SJCRH30 (cell line): ENCODE results near the gene NR4A3. TPM values are rescaled to one million over a fixed set of nuclear protein-coding genes. Genes with fewer than 3 reads are reported as not detected.
A peak's percentile ranks its signal among the peaks of the same experiment; 100 is the strongest.
"Not testable (repeated sequence)": the region's sequence is repeated elsewhere in the genome, so short reads cannot be mapped to it uniquely, and the experiment has no call there.

Experiments used
- DNase-seq, 2 experiments: peaks; one replicate each; pipeline ENCODE4 v3.0.0-alpha.2; 2015 to 2020
- H3K27ac ChIP-seq: fragments of 250-450 bp; sonication (Bioruptor Pico); 2 replicates; pipeline ENCODE4 v1.5.1; 2020; ENCODE audit warnings: mild to moderate bottlenecking, moderate library complexity
- H3K27me3 ChIP-seq: fragments of 250-450 bp; sonication (Bioruptor Pico); 2 replicates; pipeline ENCODE4 v1.5.1; 2020; ENCODE audit warnings: mild to moderate bottlenecking, moderate library complexity
- H3K36me3 ChIP-seq: fragments of 250-450 bp; sonication (Bioruptor Pico); 2 replicates; pipeline ENCODE4 v1.5.1; 2020; ENCODE audit warnings: mild to moderate bottlenecking, moderate library complexity
- H3K4me1 ChIP-seq: fragments of 250-450 bp; sonication (Bioruptor Pico); 2 replicates; pipeline ENCODE4 v1.5.1; 2020; ENCODE audit warnings: mild to moderate bottlenecking, moderate library complexity
- H3K4me3 ChIP-seq: fragments of 250-450 bp; sonication (Bioruptor Pico); 2 replicates; pipeline ENCODE4 v1.5.1; 2020; ENCODE audit warnings: mild to moderate bottlenecking, moderate library complexity
- H3K9me3 ChIP-seq: fragments of 250-450 bp; sonication (Bioruptor Pico); replicated peaks from 2 replicates; pipeline ENCODE4 v1.5.1; 2020; ENCODE audit warnings: mild to moderate bottlenecking, moderate library complexity
- total RNA-seq: library from RNA; depleted of rRNA; stranded (reverse); fragments of >200 nt; shearing (Covaris generic); gene quantifications from 2 replicates; pipeline ENCODE4 v1.2.3, GENCODE V29; 2014; rRNA removed

The NR4A3 gene
- 0.13 and 0.32 TPM in 2 replicates for total RNA-seq

GRCh38 chr9:99821396-99822108 lies at the start of gene NR4A3:
Gene NR4A3, plus strand, starts transcription at chr9:99821885. Its CDS starts 6,158 bp downstream, at chr9:99828043.
- H3K9me3 ChIP-seq, result no peaks in the 10 kb centered on the region
- no peaks in the 10 kb centered on the region for H3K27me3 ChIP-seq
- H3K4me3 ChIP-seq, result peak within 1 kb of the TSS; percentile 86
- no peaks in the 10 kb centered on the region for H3K36me3 ChIP-seq
- H3K27ac ChIP-seq, result peak within 1 kb of the TSS; percentile 45
- H3K4me1 ChIP-seq, result peaks cover 4% of the 10 kb centered on the region; the same call in 1 of the 2 replicates
- DNase-seq, result peak; percentile 94 to 97

GRCh38 chr9:99773468-99774138 lies 48.1 kb upstream of the NR4A3 start:
- Histone ChIP-seq H3K4me3 (no peak overlapping the region), H3K4me1 (peaks cover 18% of the 10 kb centered on the region), H3K9me3 (no peaks in the 10 kb centered on the region), H3K27me3 (no peaks in the 10 kb centered on the region), H3K36me3 (no peaks in the 10 kb centered on the region), H3K27ac (peak overlapping the region; percentile 22; the same call in 1 of the 2 replicates)
- peak; percentile 18 to 65 for DNase-seq

GRCh38 chr9:99778308-99778707 lies 43.4 kb upstream of the NR4A3 start:
- Histone ChIP-seq H3K9me3 (no peaks in the 10 kb centered on the region), H3K36me3 (no peaks in the 10 kb centered on the region), H3K27ac (no peak overlapping the region), H3K4me1 (peaks cover 25% of the 10 kb centered on the region), H3K4me3 (no peak overlapping the region), H3K27me3 (no peaks in the 10 kb centered on the region)
- DNase-seq, result peak in 1 of 2 experiments; percentile 11

DNA sequence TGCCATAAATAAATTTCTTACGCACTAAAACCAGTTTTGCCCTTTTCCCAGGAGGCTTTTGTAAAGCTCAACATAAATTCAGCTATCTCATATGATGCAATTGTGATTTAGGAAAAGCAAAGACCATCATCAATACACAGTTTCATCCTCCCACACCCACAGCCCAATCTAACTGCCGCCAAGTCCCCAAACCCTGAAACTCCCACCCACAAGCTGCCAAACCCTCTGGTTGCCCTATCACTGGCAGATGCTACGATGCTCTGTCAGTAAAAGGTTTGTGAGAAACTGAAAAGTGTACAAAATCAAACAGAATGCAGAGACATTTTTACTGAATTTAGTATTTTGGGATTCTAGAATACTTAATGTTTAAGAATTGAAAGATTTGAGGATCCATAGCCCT lies 42.8 kb upstream of the NR4A3 start:
- no peaks in the 10 kb centered on the region for H3K9me3 ChIP-seq
- H3K4me3 ChIP-seq, result no peak overlapping the region
- H3K27me3 ChIP-seq, result no peaks in the 10 kb centered on the region
- DNase-seq, result no peak
- H3K36me3 ChIP-seq, result no peaks in the 10 kb centered on the region
- peaks cover 22% of the 10 kb centered on the region for H3K4me1 ChIP-seq
- H3K27ac ChIP-seq, result no peak overlapping the region

DNA sequence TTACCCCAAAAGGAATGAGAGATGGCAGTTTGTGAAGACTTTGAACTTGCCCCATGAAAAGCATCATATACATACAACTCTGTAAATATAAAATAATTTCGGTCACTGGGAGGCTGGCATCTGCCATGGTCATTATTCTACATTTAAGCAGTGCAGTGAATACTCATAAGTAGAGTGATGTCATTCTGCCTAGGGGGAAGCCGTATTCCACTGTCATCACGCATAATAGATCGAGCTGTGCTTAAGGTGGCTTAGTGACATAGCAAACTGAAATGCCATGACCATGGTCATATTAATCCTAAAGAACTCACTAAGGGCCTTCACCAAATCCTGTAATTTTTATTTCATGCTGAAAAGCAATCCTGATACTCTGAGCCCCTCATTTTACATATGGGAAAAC lies 42.4 kb upstream of the NR4A3 start:
- peaks cover 18% of the 10 kb centered on the region for H3K4me1 ChIP-seq

DNA sequence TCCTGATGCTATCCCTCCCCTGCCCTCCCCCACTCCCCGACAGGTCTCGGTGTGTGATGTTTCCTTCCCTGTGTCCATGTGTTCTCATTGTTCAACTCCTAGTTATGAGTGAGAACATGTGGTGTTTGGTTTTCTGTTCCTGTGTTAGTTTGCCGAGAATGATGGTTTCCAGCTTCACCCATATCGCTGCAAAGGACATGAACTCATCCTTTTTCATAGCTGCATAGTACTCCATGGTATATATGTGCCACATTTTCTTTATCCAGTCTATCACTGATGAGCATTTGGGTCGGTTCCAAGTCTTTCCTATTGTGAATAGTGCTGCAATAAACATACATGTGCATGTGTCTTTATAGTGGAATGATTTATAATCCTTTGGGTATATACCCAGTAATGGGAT lies 39.3 kb upstream of the NR4A3 start:
- not testable (repeated sequence) for H3K4me3 ChIP-seq, H3K9me3 ChIP-seq, DNase-seq, H3K27me3 ChIP-seq, H3K27ac ChIP-seq, H3K36me3 ChIP-seq
- peaks cover 11% of the 10 kb centered on the region; the same call in 1 of the 2 replicates for H3K4me1 ChIP-seq

More for the DNA sequence above, 42.4 kb upstream of the NR4A3 start:
- Histone ChIP-seq H3K36me3 (no peaks in the 10 kb centered on the region), H3K27me3 (no peaks in the 10 kb centered on the region), H3K9me3 (no peaks in the 10 kb centered on the region), H3K27ac (no peak overlapping the region), H3K4me3 (no peak overlapping the region)
- DNase-seq, result peak; percentile 26 to 51

DNA sequence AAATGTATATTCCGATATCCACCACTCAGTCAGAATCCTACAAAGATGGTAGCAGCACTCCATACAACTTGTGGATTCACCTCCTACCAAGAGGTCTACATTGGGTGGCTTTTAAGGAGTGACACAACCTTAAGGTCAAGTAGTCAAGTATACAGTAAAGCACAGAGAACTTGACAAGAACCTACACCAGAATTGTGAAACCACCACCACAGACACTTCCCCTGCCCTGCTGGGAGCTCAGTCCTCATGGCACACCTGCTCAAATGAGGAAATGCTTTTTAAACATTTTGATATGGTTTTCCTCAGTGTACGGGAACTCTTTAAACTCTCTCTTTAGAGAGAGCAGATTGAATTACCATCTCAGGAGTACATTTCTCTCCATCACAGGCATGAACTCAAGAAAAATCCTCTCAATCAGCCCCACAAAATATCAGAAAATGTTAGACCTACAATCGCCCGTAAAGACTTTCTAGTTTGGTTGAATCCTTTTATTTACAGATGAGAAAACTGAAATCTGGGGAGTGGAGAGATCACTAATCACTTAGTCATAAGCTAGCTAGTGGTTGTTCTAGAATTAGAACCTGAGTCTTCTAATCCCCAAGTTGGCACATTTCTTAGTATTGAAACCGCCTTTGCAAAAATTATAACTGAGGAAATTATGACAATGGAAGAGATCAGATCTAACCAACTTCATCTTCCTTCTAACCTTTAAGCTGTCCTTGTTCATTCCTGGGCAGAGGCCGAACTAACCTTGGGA lies 38.5 kb upstream of the NR4A3 start:
- H3K27ac ChIP-seq, result no peak overlapping the region
- peaks cover 11% of the 10 kb centered on the region; the same call in 1 of the 2 replicates for H3K4me1 ChIP-seq
- DNase-seq, result peak in 1 of 2 experiments; percentile 17
- H3K27me3 ChIP-seq, result no peaks in the 10 kb centered on the region
- H3K4me3 ChIP-seq, result no peak overlapping the region
- H3K36me3 ChIP-seq, result no peaks in the 10 kb centered on the region
- H3K9me3 ChIP-seq, result no peaks in the 10 kb centered on the region

GRCh38 chr9:99783799-99784198 lies 37.9 kb upstream of the NR4A3 start:
- H3K4me3 ChIP-seq, result no peak overlapping the region
- no peaks in the 10 kb centered on the region for H3K9me3 ChIP-seq
- H3K4me1 ChIP-seq, result peaks cover 11% of the 10 kb centered on the region; the same call in 1 of the 2 replicates
- no peak overlapping the region for H3K27ac ChIP-seq
- DNase-seq, result no peak
- H3K27me3 ChIP-seq, result no peaks in the 10 kb centered on the region
- H3K36me3 ChIP-seq, result no peaks in the 10 kb centered on the region

- no peak overlapping the region for H3K4me3 ChIP-seq
- no peaks in the 10 kb centered on the region for H3K27me3 ChIP-seq
- no peaks in the 10 kb centered on the region for H3K9me3 ChIP-seq
- DNase-seq, result no peak
- no peak overlapping the region for H3K27ac ChIP-seq
- no peaks in the 10 kb centered on the region for H3K4me1 ChIP-seq
- H3K36me3 ChIP-seq, result no peaks in the 10 kb centered on the region
These were observed 36.6 kb upstream of the NR4A3 start for GRCh38 chr9:99785010-99785590.

GRCh38 chr9:99787556-99787955 lies 34.1 kb upstream of the NR4A3 start:
- Histone ChIP-seq H3K4me3 (no peak overlapping the region), H3K27me3 (no peaks in the 10 kb centered on the region), H3K27ac (no peak overlapping the region), H3K4me1 (no peaks in the 10 kb centered on the region), H3K9me3 (no peaks in the 10 kb centered on the region), H3K36me3 (no peaks in the 10 kb centered on the region)
- no peak for DNase-seq

DNA sequence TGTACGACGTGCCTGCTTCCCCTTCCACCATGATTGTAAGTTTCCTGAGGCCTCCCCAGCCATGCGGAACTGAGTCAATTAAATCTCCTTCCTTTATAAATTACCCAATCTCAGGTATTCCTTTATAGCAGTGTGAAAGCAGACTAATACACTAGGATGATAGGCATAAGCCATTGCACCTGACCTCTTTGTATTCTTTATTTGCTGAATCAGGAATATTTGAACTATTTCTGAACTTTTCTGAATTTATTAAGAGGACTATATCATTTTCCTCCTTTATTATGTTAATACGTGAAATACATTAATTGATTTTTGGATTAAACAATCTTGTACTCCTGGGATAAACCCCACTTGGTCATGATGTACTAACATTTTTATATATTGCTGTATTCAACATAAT lies 28.2 kb upstream of the NR4A3 start:
- H3K27me3 ChIP-seq, result no peaks in the 10 kb centered on the region

GRCh38 chr9:99796231-99796630 lies 25.5 kb upstream of the NR4A3 start:
- H3K4me3 ChIP-seq, result no peak overlapping the region
- H3K27ac ChIP-seq, result no peak overlapping the region
- no peaks in the 10 kb centered on the region for H3K36me3 ChIP-seq
- DNase-seq, result no peak
- no peaks in the 10 kb centered on the region for H3K4me1 ChIP-seq
- no peaks in the 10 kb centered on the region for H3K27me3 ChIP-seq
- no peaks in the 10 kb centered on the region for H3K9me3 ChIP-seq

More for the DNA sequence above, 28.2 kb upstream of the NR4A3 start:
- Histone ChIP-seq H3K4me1 (no peaks in the 10 kb centered on the region), H3K9me3 (no peaks in the 10 kb centered on the region), H3K4me3 (no peak overlapping the region), H3K27ac (no peak overlapping the region), H3K36me3 (no peaks in the 10 kb centered on the region)
- no peak for DNase-seq

- Histone ChIP-seq H3K27ac (no peak overlapping the region), H3K4me3 (no peak overlapping the region), H3K9me3 (no peaks in the 10 kb centered on the region), H3K36me3 (peaks cover 7% of the 10 kb centered on the region; the same call in 1 of the 2 replicates), H3K27me3 (no peaks in the 10 kb centered on the region), H3K4me1 (no peaks in the 10 kb centered on the region)
- DNase-seq, result no peak
These were observed 19.9 kb upstream of the NR4A3 start for GRCh38 chr9:99801775-99802174.

GRCh38 chr9:99803694-99804093 lies 18.0 kb upstream of the NR4A3 start:
- no peaks in the 10 kb centered on the region for H3K4me1 ChIP-seq

More at GRCh38 chr9:99803694-99804093, 18.0 kb upstream of the NR4A3 start:
- Histone ChIP-seq H3K9me3 (no peaks in the 10 kb centered on the region), H3K36me3 (peaks cover 7% of the 10 kb centered on the region; the same call in 1 of the 2 replicates), H3K27ac (no peak overlapping the region), H3K4me3 (no peak overlapping the region), H3K27me3 (no peaks in the 10 kb centered on the region)
- DNase-seq, result no peak
